H1 (cell line): ENCODE measurements around the gene DYNC2H1. TPM values are rescaled to one million over a fixed set of nuclear protein-coding genes. Genes with fewer than 3 reads are reported as not detected.

Experiments
- ASH2L ChIP-seq: fragments of 200-600, 300-600 bp; sonication (generic); IDR thresholded peaks from one replicate; pipeline ENCODE4 v1.7.1; 2017; ENCODE audit warnings: low read length
- BACH1 ChIP-seq: IDR thresholded peaks from 2 replicates; pipeline ENCODE4 v1.6.1; 2012; ENCODE audit warnings: low read length, improper control_type of control experiment
- POLR2A ChIP-seq, 2 experiments: IDR thresholded peaks; 1 replicate in 1 of 2; 2 replicates in 1 of 2; pipeline ENCODE4 v1.6.1; 2011; ENCODE audit warnings: low read depth in 2 of 2, low read length in 2 of 2, mild to moderate bottlenecking in 2 of 2; ENCODE audit errors: control extremely low read depth in 1 of 2
- SRF ChIP-seq: IDR thresholded peaks from 2 replicates; pipeline ENCODE4 v1.6.1; 2011; ENCODE audit warnings: mild to moderate bottlenecking, low read depth, low read length, moderate library complexity
- polyA plus RNA-seq, 7 experiments: library from polyadenylated mRNA; depleted of rRNA in 3 of 7; stranded (reverse) in 5 of 7; unstranded in 2 of 7; fragments of >200 nt in 5 of 7; fragments of 200-250 nt in 2 of 7; gene quantifications; 1 replicate in 5 of 7; 2 replicates in 1 of 7; 4 replicates in 1 of 7; pipeline versions ENCODE4 v1.2.1 to v1.2.3, GENCODE V29; 2011 to 2013; ENCODE audit warnings: missing spikeins in 2 of 7, mixed read lengths in 2 of 7
- total RNA-seq: library from RNA; stranded (reverse); fragmentation: NEBNext Ultra II Directional; extraction: Animal tissue kit (Norgen Biotek cat#: 25700); gene quantifications from 2 replicates; pipeline ENCODE4 v1.2.1, GENCODE V29; 2021

DYNC2H1 gene
- total and polyA plus RNA-seq, 2 of the 8 experiments (the other 6 are each of a cell fraction or from before 2014, with no cell fraction given): 6.2 to 12.0 TPM

- TF ChIP-seq ASH2L: no peak
- TF ChIP-seq SRF: no peak
- TF ChIP-seq POLR2A (IDR thresholded peaks at IDR 0.05; ENCODE audit: control extremely low read depth in 1 of 2, low read depth in 2 of 2, low read length in 2 of 2): no peak
- no peak for TF ChIP-seq BACH1
- TF ChIP-seq, all 59 proteins: peak for 0
These were observed 270.8 kb downstream of the DYNC2H1 start (continued) for GRCh38 chr11:103380031-103380430.
